BJ (cell line): ENCODE data around the gene CYP2S1. TPM values are rescaled to one million over a fixed set of nuclear protein-coding genes. Genes with fewer than 3 reads are reported as not detected.

Experiments used
- CTCF ChIA-PET: fragments of 350-600 bp; formaldehyde crosslinking; extraction: SDS; loops from one replicate; lab custom pipeline; 2021; ENCODE audit warnings: antibody characterized with exemption, inconsistent platforms; lab: Yijun Ruan, JAX
- POLR2A ChIA-PET: fragments of 300-600 bp; sonication (Branson Sonifier 250); formaldehyde crosslinking; extraction: SDS; loops from one replicate; lab custom pipeline; 2021; ENCODE audit warnings: antibody characterized with exemption; lab: Charles Lee
- DNase-seq: peaks from one replicate; pipeline ENCODE4 v3.0.0-alpha.2; 2011; ENCODE audit warnings: low read depth
- H3K27me3 ChIP-seq: 2 replicates; pipeline ENCODE4 v1.6.0; 2011; ENCODE audit warnings: low read length; ENCODE audit not compliant: control insufficient read depth, insufficient read depth
- H3K36me3 ChIP-seq: 2 replicates; pipeline ENCODE4 v1.5.1; 2011; ENCODE audit warnings: low read length; ENCODE audit not compliant: control insufficient read depth, insufficient read depth
- H3K4me3 ChIP-seq: 2 replicates; pipeline ENCODE4 v1.5.1; 2011; ENCODE audit warnings: low read depth, mild to moderate bottlenecking, control low read depth, low read length
- CTCF ChIP-seq: IDR thresholded peaks from 2 replicates; pipeline ENCODE4 v1.5.1; 2011; ENCODE audit warnings: low read depth, mild to moderate bottlenecking, control low read depth, inconsistent platforms, low read length, moderate library complexity; ENCODE audit not compliant: insufficient read depth
- polyA plus RNA-seq: library from polyadenylated mRNA; depleted of rRNA; stranded (reverse); fragments of >200 nt; gene quantifications from 2 replicates; pipeline ENCODE4 v1.2.3, GENCODE V29; 2011

The CYP2S1 gene
- polyA plus RNA-seq, 1 experiment = 0.27 TPM

- CTCF ChIA-PET = no interaction called here
- DNase-seq = no peak
- Histone ChIP-seq H3K36me3 (no peaks in the 10 kb centered on the region), H3K4me3 (no peak overlapping the region), H3K27me3 (no peaks in the 10 kb centered on the region)
- POLR2A ChIA-PET = no interaction called here
- peak; percentile 12; the same call in 1 of the 2 replicates for TF ChIP-seq CTCF
Observed at GRCh38 chr19:41156207-41156606, 36.8 kb upstream of the CYP2S1 start.

DNA sequence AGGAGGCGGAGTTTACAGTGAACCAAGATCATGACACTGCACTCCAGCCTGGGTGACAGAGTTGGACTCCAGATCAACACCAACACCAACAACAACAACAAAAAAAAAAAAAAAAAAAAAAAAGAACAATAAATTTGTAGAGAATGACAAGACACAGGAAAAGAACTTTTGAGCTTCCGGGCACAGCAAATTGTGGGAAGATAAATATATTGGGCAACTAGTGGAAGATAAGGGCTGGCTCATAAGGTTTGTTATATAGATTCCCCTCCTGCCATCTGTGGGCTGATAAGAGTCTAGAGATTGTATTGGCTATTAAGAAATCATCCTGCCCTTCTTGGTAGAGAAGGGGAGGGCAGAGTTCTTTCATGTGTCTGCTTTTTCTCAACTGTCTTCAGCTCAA is 33.1 kb upstream of the CYP2S1 start:
- ChIA-PET POLR2A (no interaction called here), CTCF (interaction anchor here (0.6 to 1.4 kb wide), 4 partner anchors 10 to 149 kb away, joined by 3 to 4 read pairs (median 3); no protein-coding TSS in a partner anchor)
- no peak overlapping the region for H3K4me3 ChIP-seq
- DNase-seq = no peak
- H3K36me3 ChIP-seq = no peaks in the 10 kb centered on the region
- TF ChIP-seq CTCF = no peak
- H3K27me3 ChIP-seq = no peaks in the 10 kb centered on the region

DNA sequence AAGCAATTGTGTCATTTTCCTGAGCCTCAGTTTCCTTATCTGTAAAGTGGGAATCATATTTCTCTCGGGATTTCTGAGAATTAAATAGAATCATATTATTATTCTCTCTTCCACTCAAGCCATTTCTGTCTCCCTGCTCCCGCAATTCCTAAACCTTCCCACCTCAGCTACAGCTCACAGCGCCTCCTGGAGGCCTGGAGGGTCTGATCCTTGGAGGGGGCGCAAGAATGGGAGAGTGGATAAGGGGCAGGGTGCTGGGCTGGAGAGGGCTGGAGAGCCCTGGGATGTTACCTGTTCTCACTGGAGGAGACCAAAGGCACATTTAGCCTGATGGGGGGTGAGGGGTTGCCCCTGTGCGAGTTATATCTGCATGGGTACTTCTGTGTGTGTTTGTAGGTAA is 31.1 kb upstream of the CYP2S1 start:
- Histone ChIP-seq H3K27me3 (no peaks in the 10 kb centered on the region), H3K4me3 (no peak overlapping the region), H3K36me3 (no peaks in the 10 kb centered on the region)
- no peak for TF ChIP-seq CTCF
- ChIA-PET POLR2A (no interaction called here), CTCF (no interaction called here)
- DNase-seq = no peak

DNA sequence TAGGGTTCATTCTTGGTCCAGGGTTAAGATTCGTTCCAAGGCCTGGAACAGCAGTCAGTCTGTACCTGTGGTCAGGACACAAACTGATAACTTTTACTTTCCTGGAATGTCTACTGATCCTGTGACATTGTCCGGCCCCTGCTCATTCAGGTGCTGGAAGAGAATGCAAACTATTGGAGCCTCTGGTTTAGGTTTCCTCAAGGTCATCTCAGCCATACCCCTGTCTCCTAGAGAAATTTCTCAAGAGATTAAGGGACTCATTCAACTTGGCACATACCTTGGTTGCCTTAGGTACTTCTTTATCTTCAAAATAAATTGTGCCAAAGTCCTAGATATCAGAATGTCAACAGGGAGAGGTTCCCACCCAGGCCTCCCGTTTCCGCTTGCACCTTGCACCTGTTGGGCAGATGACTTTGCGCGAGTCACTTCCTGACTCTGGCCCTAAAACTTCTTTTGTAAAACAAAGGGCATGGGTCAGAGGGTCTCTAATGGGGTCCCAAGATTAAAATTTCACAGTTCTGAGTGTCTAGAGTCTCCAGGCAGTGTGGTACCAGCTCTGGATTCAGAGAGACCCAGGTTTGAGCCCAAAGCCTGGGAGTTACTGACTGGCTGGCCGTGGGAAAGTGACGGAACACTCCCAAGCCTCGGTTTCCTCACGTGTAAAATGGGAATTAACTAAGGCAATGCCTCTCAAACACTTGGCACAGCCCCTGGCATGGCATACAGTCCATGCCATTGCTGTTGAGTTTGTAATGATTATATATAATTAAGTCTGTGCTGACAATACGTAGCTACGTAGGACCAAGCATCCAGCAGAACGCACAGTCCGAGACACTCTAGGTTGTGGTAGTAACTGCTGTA is 25.8 kb upstream of the CYP2S1 start:
- Histone ChIP-seq H3K36me3 (no peaks in the 10 kb centered on the region), H3K4me3 (no peak overlapping the region), H3K27me3 (no peaks in the 10 kb centered on the region)
- ChIA-PET POLR2A (interaction anchor here (0.7 kb wide), 1 partner anchor 558 kb away, joined by 3 read pairs; no protein-coding TSS in a partner anchor), CTCF (no interaction called here)
- no peak for DNase-seq
- no peak for TF ChIP-seq CTCF

DNA sequence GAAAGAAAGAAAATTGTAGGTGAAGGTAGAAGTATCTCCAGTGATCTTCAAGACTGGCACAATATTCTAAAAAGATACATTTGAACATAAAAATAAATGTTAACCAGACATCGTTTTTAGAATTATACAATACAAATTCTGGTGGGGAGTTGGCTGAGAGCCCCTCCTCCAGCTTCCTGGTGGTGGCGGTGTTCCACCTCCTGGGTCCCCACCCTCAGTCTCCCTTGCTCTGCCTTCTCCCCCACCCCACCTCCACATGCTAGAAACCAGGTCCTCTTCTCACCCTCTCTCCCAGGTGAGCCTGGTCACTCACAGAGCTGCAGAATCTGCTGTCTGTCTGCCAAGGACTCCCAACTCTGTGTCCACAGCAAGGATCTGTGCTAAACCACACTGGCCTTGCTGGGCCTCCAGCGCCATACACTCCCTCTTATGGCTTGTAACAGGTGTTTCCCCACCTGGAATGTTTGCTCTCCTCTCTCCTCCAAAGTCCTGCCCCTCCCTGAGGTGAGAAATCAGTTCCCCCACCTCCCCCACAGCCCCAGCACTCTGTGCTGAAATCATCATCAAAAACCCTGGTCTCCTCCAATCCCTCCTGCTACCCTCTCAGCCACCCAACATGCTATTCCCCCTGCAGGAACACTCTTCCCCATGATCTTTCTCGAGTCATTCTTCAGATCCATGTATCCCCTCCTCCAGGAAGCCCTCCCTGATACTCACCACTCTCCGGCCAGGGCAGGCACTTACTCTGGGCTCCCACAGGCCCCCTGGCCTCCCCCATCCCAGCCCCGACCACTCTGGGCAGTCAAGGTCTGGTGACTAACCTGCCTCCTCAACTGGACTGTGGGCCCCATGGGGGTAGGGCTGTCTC is 20.5 kb upstream of the CYP2S1 start:
- H3K4me3 ChIP-seq = no peak overlapping the region
- ChIA-PET POLR2A (no interaction called here), CTCF (no interaction called here)

More for the DNA sequence above, 20.5 kb upstream of the CYP2S1 start:
- no peaks in the 10 kb centered on the region for H3K27me3 ChIP-seq
- no peak for TF ChIP-seq CTCF
- no peak for DNase-seq
- H3K36me3 ChIP-seq = no peaks in the 10 kb centered on the region
